Testis (tissue), 3 donors: ENCODE results near the gene CDC7. TPM values are rescaled to one million over a fixed set of nuclear protein-coding genes. Genes with fewer than 3 reads are reported as not detected.

Source experiments
- DNase-seq: peaks from one replicate; pipeline ENCODE4 v3.0.0-alpha.2; 2019
- H3K27ac ChIP-seq, 2 donors: fragments of 200-600 bp; sonication (generic); one replicate each; pipeline ENCODE4 v1.5.1; 2019
- H3K27me3 ChIP-seq: fragments of 200-600 bp; sonication (generic); one replicate; pipeline ENCODE4 v1.5.1; 2019
- H3K36me3 ChIP-seq: fragments of 200-600 bp; sonication (generic); one replicate; pipeline ENCODE4 v1.5.1; 2017; ENCODE audit warnings: low read depth; ENCODE audit errors: missing control alignments
- H3K4me1 ChIP-seq: fragments of 200-600 bp; sonication (generic); one replicate; pipeline ENCODE4 v1.5.1; 2019
- H3K4me3 ChIP-seq, 2 donors: fragments of 200-600 bp; sonication (generic); one replicate each; pipeline ENCODE4 v1.5.1; 2017 to 2019
- H3K9me3 ChIP-seq: fragments of 200-600 bp; sonication (generic); one replicate; pipeline ENCODE4 v1.5.1; 2017
- CTCF ChIP-seq, 3 experiments: fragments of 450-650 bp in 2 of 3; fragments of 200-600 bp in 1 of 3; sonication (generic) in 1 of 3; IDR thresholded peaks; one replicate each; pipeline ENCODE4 v1.5.1; 2016 to 2019; ENCODE audit warnings: antibody characterized with exemption in 3 of 3, mild to moderate bottlenecking in 2 of 3, moderate library complexity in 1 of 3
- POLR2A ChIP-seq: fragments of 450-650 bp; IDR thresholded peaks from one replicate; pipeline ENCODE4 v1.6.1; 2017; ENCODE audit warnings: antibody characterized with exemption, mild to moderate bottlenecking, moderate library complexity
- WGBS, 2 donors: methylation state at CpG; one replicate each; pipeline ENCODE4 v1.1.5; 2018; 5-methylcytosine and 5-hydroxymethylcytosine counted together
- intact Hi-C: fragments of 100-400 bp; cut with DNase I; formaldehyde crosslinking; loops from one replicate; pipeline ENCODE4 v1.15.1; 2023; ENCODE audit warnings: low total_unique reads
- polyA plus RNA-seq: library from polyadenylated mRNA; stranded (reverse); fragments of 350-450 nt; fragmentation: Illumina TruSeq; extraction: RNeasy Lipid Tissue Mini Kit (QIAGEN cat#74804); gene quantifications from one replicate; pipeline ENCODE4 v1.2.3, GENCODE V29; 2014; ENCODE audit warnings: low read depth, low replicate concordance; ENCODE audit not compliant: insufficient read depth
- total RNA-seq, 2 donors: library from RNA; depleted of rRNA; stranded (reverse); fragments of >200 nt; gene quantifications; one replicate each; pipeline ENCODE4 v1.2.3, GENCODE V29; 2016

The CDC7 gene
- total and polyA plus RNA-seq, 3 donors from 2014 or later = 15.5 to 24.2 (median 22.4) TPM

- H3K27me3 ChIP-seq = no peaks in the 10 kb centered on the region
- WGBS, 2 donors = 59 to 60% methylated on average over 3 of the region's 3 CpGs
- H3K27ac ChIP-seq = no peak overlapping the region
- no peak overlapping the region for H3K4me3 ChIP-seq
- no peak for TF ChIP-seq CTCF (IDR thresholded peaks at IDR 0.05)
- H3K4me1 ChIP-seq = no peaks in the 10 kb centered on the region
- DNase-seq = no peak
- H3K9me3 ChIP-seq = no peaks in the 10 kb centered on the region
- intact Hi-C loops = no loop called here
- no peaks in the 10 kb centered on the region for H3K36me3 ChIP-seq
Observed at GRCh38 chr1:91553177-91553591, 52.5 kb downstream of the CDC7 start.

- no peaks in the 10 kb centered on the region for H3K36me3 ChIP-seq
- 77 to 79% methylated on average over 7 of the region's 7 CpGs for whole genome bisulfite sequencing, 2 donors
- intact Hi-C loops = no loop called here
- no peak for DNase-seq
- no peaks in the 10 kb centered on the region for H3K27me3 ChIP-seq
- no peaks in the 10 kb centered on the region for H3K9me3 ChIP-seq
- no peak overlapping the region for H3K27ac ChIP-seq
- TF ChIP-seq POLR2A (no peak), CTCF (IDR thresholded peaks at IDR 0.05) (no peak)
- no peak overlapping the region for H3K4me3 ChIP-seq
- no peaks in the 10 kb centered on the region for H3K4me1 ChIP-seq
Observed at GRCh38 chr1:91555074-91555730, 54.6 kb downstream of the CDC7 start.

- WGBS, 2 donors = 73 to 85% methylated on average over 7 of the region's 7 CpGs
- intact Hi-C loops = no loop called here
- H3K36me3 ChIP-seq = no peaks in the 10 kb centered on the region
- no peak overlapping the region for H3K4me3 ChIP-seq
- H3K4me1 ChIP-seq = no peaks in the 10 kb centered on the region
- no peaks in the 10 kb centered on the region for H3K9me3 ChIP-seq
- TF ChIP-seq POLR2A = no peak
- no peaks in the 10 kb centered on the region for H3K27me3 ChIP-seq
- DNase-seq = no peak
- H3K27ac ChIP-seq = no peak overlapping the region
Observed at GRCh38 chr1:91555821-91556531, 55.3 kb downstream of the CDC7 start.

GRCh38 chr1:91556556-91556955 is 55.9 kb downstream of the CDC7 start:
- Histone ChIP-seq H3K4me1 (no peaks in the 10 kb centered on the region), H3K27ac (no peak overlapping the region), H3K36me3 (no peaks in the 10 kb centered on the region), H3K4me3 (no peak overlapping the region), H3K9me3 (no peaks in the 10 kb centered on the region), H3K27me3 (no peaks in the 10 kb centered on the region)
- TF ChIP-seq POLR2A (no peak), CTCF (IDR thresholded peaks at IDR 0.05) (no peak)
- no peak for DNase-seq
- WGBS, 2 donors = 93% methylated on average over 2 of the region's 2 CpGs
- intact Hi-C loops = no loop called here

- Histone ChIP-seq H3K4me3 (no peak overlapping the region), H3K4me1 (no peaks in the 10 kb centered on the region), H3K9me3 (no peaks in the 10 kb centered on the region), H3K27ac (no peak overlapping the region), H3K36me3 (no peaks in the 10 kb centered on the region), H3K27me3 (no peaks in the 10 kb centered on the region)
- TF ChIP-seq CTCF (IDR thresholded peaks at IDR 0.05) = no peak
- no peak for TF ChIP-seq POLR2A
- no peak for DNase-seq
- intact Hi-C loops = no loop called here
- 70 to 83% methylated on average over 5 of the region's 5 CpGs for WGBS, 2 donors
Observed at GRCh38 chr1:91557039-91557690, 56.5 kb downstream of the CDC7 start.
